Astrocyte of the cerebellum (primary cell): ENCODE measurements around the gene SEPTIN2.

Source experiments
- DNase-seq: peaks from one replicate; pipeline ENCODE4 v3.0.0-alpha.2; 2011; ENCODE audit warnings: low read depth
- H3K4me3 ChIP-seq: 2 replicates; pipeline ENCODE4 v1.5.1; 2011; ENCODE audit warnings: mild to moderate bottlenecking, low read depth, low read length, moderate library complexity
- CTCF ChIP-seq: IDR thresholded peaks from 2 replicates; pipeline ENCODE4 v1.5.1; 2012; ENCODE audit warnings: low read length, low read depth, moderate library complexity, mild to moderate bottlenecking; ENCODE audit errors: missing control alignments
- in situ Hi-C: cut with HindIII; loops from 2 replicates; pipeline ENCODE4 v1.10.0; 2017; ENCODE audit warnings: low sequenced_read_pairs

SEPTIN2 gene

GRCh38 chr2:241295326-241296095, 20.2 kb upstream of the SEPTIN2 start:
- DNase-seq, result no peak
- TF ChIP-seq CTCF, result no peak
- no peak overlapping the region for H3K4me3 ChIP-seq
- in situ Hi-C loops, result no loop called here

DNA sequence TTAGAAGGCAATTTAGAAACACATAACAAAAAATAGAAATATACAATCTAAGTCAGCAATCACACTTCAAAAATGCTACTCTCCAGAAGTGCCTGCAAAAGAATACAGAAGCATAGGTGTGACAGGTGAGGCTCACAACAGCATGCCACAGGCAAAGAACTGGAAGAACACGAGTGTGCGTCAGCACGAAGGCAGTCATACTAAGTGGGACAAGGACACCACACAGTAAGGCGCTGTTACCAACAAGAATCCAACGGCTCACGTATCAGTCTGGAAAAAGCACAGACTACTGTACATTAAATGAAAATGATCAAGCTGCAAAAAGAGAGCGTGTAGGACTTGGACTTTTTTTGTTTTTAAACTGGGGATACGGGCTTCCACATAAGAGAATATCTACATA, 19.0 kb upstream of the SEPTIN2 start:
- H3K4me3 ChIP-seq, result no peak overlapping the region
- TF ChIP-seq CTCF, result no peak
- DNase-seq, result no peak
- in situ Hi-C loops, result no loop called here

DNA sequence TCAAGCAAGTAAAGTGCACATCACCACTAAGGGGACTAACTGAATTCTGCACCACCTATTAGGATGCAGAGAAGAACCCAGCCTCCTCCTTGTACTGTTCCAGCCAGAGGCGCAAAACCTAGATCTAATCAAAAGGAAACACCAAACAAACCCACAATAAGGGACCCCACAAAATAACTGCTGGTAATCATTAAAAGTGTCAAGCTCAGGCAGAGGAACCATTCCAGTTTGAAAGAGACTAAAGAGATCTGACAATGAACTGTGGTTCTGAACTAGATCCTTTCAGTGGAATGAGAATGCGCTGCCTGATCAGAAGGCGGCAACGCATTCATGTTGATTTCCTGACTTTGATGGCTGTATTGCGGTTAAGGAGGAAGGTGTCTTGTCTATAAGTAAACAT, 17.1 kb upstream of the SEPTIN2 start:
- DNase-seq, result no peak
- in situ Hi-C loops, result no loop called here
- no peak for TF ChIP-seq CTCF
- no peak overlapping the region for H3K4me3 ChIP-seq

DNA sequence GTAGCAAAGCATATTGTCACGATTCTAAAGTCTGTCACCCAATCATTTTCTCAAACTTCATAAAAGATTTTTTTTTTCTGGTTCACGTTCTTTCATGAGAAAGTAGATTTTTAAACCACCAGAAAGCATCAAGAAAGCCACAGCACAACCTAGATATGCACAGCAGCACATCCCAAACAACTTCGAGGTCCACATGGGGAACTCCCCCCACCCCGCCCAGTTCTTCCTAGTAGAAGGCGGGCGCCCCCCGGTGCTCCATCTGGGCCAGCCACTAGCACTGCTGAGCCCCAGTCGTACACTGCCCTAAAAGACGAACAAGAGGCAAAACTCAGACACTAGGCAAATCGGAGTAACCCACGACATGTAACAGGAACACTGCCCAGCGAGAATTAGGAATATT, 15.7 kb upstream of the SEPTIN2 start:
- no peak for TF ChIP-seq CTCF
- in situ Hi-C loops, result no loop called here
- H3K4me3 ChIP-seq, result no peak overlapping the region
- no peak for DNase-seq

DNA sequence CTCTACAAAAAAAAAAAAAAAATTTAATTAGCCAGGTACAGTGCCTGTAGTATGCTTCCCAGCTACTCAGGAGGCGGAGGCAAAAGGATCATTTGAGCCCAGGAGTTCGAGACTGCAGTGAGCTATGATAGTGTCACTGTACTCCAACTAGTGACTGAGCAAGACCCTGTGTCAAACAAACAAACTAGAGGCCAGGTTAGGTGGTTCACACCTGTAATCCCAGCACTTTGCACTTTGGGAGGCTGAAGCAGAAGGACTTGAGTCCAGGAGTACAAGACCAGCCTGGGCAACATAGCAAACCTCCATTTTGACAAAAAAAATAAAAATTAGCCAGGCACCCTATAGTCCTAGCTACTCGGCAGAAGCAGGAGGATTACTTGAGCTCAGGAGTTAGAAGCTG, 13.6 kb upstream of the SEPTIN2 start:
- TF ChIP-seq CTCF, result no peak
- in situ Hi-C loops, result no loop called here
- no peak overlapping the region for H3K4me3 ChIP-seq
- no peak for DNase-seq

- in situ Hi-C loops, result no loop called here
- no peak for DNase-seq
- TF ChIP-seq CTCF, result no peak
- H3K4me3 ChIP-seq, result no peak overlapping the region
These were observed 12.7 kb upstream of the SEPTIN2 start for GRCh38 chr2:241302759-241303651.
